RWPE2 (cell line): ENCODE results near the gene CCN6.

Experiments used
- ATAC-seq: fragments of 200-7000 bp; cut with Tn5 transposase; 3 replicates; pipeline ENCODE4 v1.9.1; 2021; ENCODE audit warnings: low read depth
- DNase-seq: peaks from one replicate; pipeline ENCODE4 v3.0.0-alpha.2; 2020; ENCODE audit warnings: low spot score
- H3K27ac ChIP-seq: fragments of 450-650 bp; 2 replicates; pipeline ENCODE4 v1.5.1; 2017; ENCODE audit warnings: mild to moderate bottlenecking; ENCODE audit not compliant: poor library complexity, severe bottlenecking
- H3K27me3 ChIP-seq: fragments of 250-450 bp; sonication (Bioruptor Pico); 2 replicates; pipeline ENCODE4 v1.5.1; 2021; ENCODE audit warnings: mild to moderate bottlenecking, moderate library complexity; ENCODE audit not compliant: insufficient read depth, poor library complexity, severe bottlenecking
- H3K36me3 ChIP-seq: fragments of 250-450 bp; sonication (Bioruptor Pico); 2 replicates; pipeline ENCODE4 v1.5.1; 2020; ENCODE audit warnings: low read depth, mild to moderate bottlenecking, moderate library complexity
- H3K4me1 ChIP-seq: fragments of 250-450 bp; sonication (Bioruptor Pico); 2 replicates; pipeline ENCODE4 v1.5.1; 2021; ENCODE audit warnings: mild to moderate bottlenecking, moderate library complexity; ENCODE audit not compliant: insufficient read depth, poor library complexity, severe bottlenecking
- H3K4me3 ChIP-seq: fragments of 250-450 bp; sonication (Bioruptor Pico); 2 replicates; pipeline ENCODE4 v1.5.1; 2021; ENCODE audit warnings: mild to moderate bottlenecking, moderate library complexity; ENCODE audit not compliant: severe bottlenecking
- H3K9me3 ChIP-seq: fragments of 250-450 bp; sonication (Bioruptor Pico); 2 replicates; pipeline ENCODE4 v1.5.1; 2021; ENCODE audit warnings: mild to moderate bottlenecking, moderate library complexity; ENCODE audit not compliant: severe bottlenecking
- CTCF ChIP-seq: fragments of 450-650 bp; IDR thresholded peaks from one replicate; pipeline ENCODE4 v1.5.1; 2017; ENCODE audit warnings: mild to moderate bottlenecking, moderate library complexity; ENCODE audit not compliant: poor library complexity, severe bottlenecking

The CCN6 gene

GRCh38 chr6:112032728-112033127 lies 21.2 kb upstream of the CCN6 start:
- Histone ChIP-seq H3K4me3 (no peak overlapping the region), H3K27ac (no peak overlapping the region), H3K4me1 (no peaks in the 10 kb centered on the region), H3K27me3 (no peaks in the 10 kb centered on the region), H3K36me3 (no peaks in the 10 kb centered on the region), H3K9me3 (no peaks in the 10 kb centered on the region)
- DNase-seq (no peak), ATAC-seq (no peak)
- TF ChIP-seq CTCF = no peak

- Histone ChIP-seq H3K4me1 (peaks cover 3% of the 10 kb centered on the region), H3K4me3 (no peak overlapping the region), H3K27me3 (no peaks in the 10 kb centered on the region), H3K9me3 (no peaks in the 10 kb centered on the region), H3K36me3 (no peaks in the 10 kb centered on the region), H3K27ac (no peak overlapping the region)
- DNase-seq = no peak
- TF ChIP-seq CTCF = no peak
- no peak for ATAC-seq
Observed at GRCh38 chr6:112033791-112034615, 19.9 kb upstream of the CCN6 start.

- no peak overlapping the region for H3K4me3 ChIP-seq
- H3K36me3 ChIP-seq = no peaks in the 10 kb centered on the region
- ATAC-seq (no peak), DNase-seq (no peak)
- H3K27ac ChIP-seq = no peak overlapping the region
- peaks cover 3% of the 10 kb centered on the region for H3K4me1 ChIP-seq
- no peaks in the 10 kb centered on the region for H3K27me3 ChIP-seq
- no peaks in the 10 kb centered on the region for H3K9me3 ChIP-seq
- no peak for TF ChIP-seq CTCF
Observed at GRCh38 chr6:112034616-112034995, 19.3 kb upstream of the CCN6 start.

- no peak for DNase-seq
Observed at GRCh38 chr6:112036088-112036637, 17.7 kb upstream of the CCN6 start.

More at GRCh38 chr6:112036088-112036637, 17.7 kb upstream of the CCN6 start:
- TF ChIP-seq CTCF = no peak
- H3K27me3 ChIP-seq = no peaks in the 10 kb centered on the region
- no peak overlapping the region for H3K27ac ChIP-seq
- peaks cover 3% of the 10 kb centered on the region for H3K4me1 ChIP-seq
- no peaks in the 10 kb centered on the region for H3K36me3 ChIP-seq
- no peak for ATAC-seq
- no peak overlapping the region for H3K4me3 ChIP-seq
- H3K9me3 ChIP-seq = no peaks in the 10 kb centered on the region
